ENCODE measurements around the gene LAMA2.

- TF ChIP-seq, protein P1, sequence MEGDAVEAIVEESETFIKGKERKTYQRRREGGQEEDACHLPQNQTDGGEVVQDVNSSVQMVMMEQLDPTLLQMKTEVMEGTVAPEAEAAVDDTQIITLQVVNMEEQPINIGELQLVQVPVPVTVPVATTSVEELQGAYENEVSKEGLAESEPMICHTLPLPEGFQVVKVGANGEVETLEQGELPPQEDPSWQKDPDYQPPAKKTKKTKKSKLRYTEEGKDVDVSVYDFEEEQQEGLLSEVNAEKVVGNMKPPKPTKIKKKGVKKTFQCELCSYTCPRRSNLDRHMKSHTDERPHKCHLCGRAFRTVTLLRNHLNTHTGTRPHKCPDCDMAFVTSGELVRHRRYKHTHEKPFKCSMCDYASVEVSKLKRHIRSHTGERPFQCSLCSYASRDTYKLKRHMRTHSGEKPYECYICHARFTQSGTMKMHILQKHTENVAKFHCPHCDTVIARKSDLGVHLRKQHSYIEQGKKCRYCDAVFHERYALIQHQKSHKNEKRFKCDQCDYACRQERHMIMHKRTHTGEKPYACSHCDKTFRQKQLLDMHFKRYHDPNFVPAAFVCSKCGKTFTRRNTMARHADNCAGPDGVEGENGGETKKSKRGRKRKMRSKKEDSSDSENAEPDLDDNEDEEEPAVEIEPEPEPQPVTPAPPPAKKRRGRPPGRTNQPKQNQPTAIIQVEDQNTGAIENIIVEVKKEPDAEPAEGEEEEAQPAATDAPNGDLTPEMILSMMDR (IDR thresholded peaks at IDR 0.05) = no peak
- no peak for TF ChIP-seq POLR2A (IDR thresholded peaks at IDR 0.05)
Measured at GRCh38 chr6:129239825-129240491, 357.0 kb downstream of the LAMA2 start.

Measured in right lobe of liver (tissue), 4 donors.